ENCODE results near the gene HDGFL3.

HDGFL3 gene

GRCh38 chr15:83118291-83118827 lies 89.3 kb downstream of the HDGFL3 start:
- Histone ChIP-seq H3K4me3 (ENCODE audit: low read depth, low read length) (no peak overlapping the region), H3K9me3 (no peaks in the 10 kb centered on the region), H3K4me1 (no peaks in the 10 kb centered on the region; the same call in 1 of the 2 replicates), H3K27me3 (no peaks in the 10 kb centered on the region), H3K36me3 (no peaks in the 10 kb centered on the region)
- DNase-seq, result no peak
- no peak for TF ChIP-seq CTCF (IDR thresholded peaks at IDR 0.05; ENCODE audit: low read depth, low read length)

- Histone ChIP-seq H3K4me1 (no peaks in the 10 kb centered on the region; the same call in 1 of the 2 replicates), H3K36me3 (no peaks in the 10 kb centered on the region), H3K9me3 (no peaks in the 10 kb centered on the region), H3K4me3 (ENCODE audit: low read depth, low read length) (no peak overlapping the region), H3K27me3 (no peaks in the 10 kb centered on the region)
- no peak for DNase-seq
- TF ChIP-seq CTCF (IDR thresholded peaks at IDR 0.05; ENCODE audit: low read depth, low read length), result no peak
These were observed 91.6 kb downstream of the HDGFL3 start for GRCh38 chr15:83115831-83116565.

- Histone ChIP-seq H3K4me3 (ENCODE audit: low read depth, low read length) (no peak overlapping the region), H3K4me1 (no peaks in the 10 kb centered on the region; the same call in 1 of the 2 replicates), H3K36me3 (no peaks in the 10 kb centered on the region), H3K27me3 (no peaks in the 10 kb centered on the region), H3K9me3 (no peaks in the 10 kb centered on the region)
- DNase-seq, result no peak
- no peak for TF ChIP-seq CTCF (IDR thresholded peaks at IDR 0.05; ENCODE audit: low read depth, low read length)
These were observed 92.2 kb downstream of the HDGFL3 start for GRCh38 chr15:83115410-83115809.

GRCh38 chr15:83114856-83115255 lies 92.8 kb downstream of the HDGFL3 start:
- no peak for TF ChIP-seq CTCF (IDR thresholded peaks at IDR 0.05; ENCODE audit: low read depth, low read length)
- no peak for DNase-seq
- no peaks in the 10 kb centered on the region; the same call in 1 of the 2 replicates for H3K4me1 ChIP-seq
- H3K27me3 ChIP-seq, result no peaks in the 10 kb centered on the region
- no peaks in the 10 kb centered on the region for H3K36me3 ChIP-seq
- H3K9me3 ChIP-seq, result no peaks in the 10 kb centered on the region
- no peak overlapping the region for H3K4me3 ChIP-seq (ENCODE audit: low read depth, low read length)

GRCh38 chr15:83113881-83114674 lies 93.5 kb downstream of the HDGFL3 start:
- DNase-seq, result no peak
- H3K27me3 ChIP-seq, result no peaks in the 10 kb centered on the region
- TF ChIP-seq CTCF (IDR thresholded peaks at IDR 0.05; ENCODE audit: low read depth, low read length), result no peak
- no peaks in the 10 kb centered on the region; the same call in 1 of the 2 replicates for H3K4me1 ChIP-seq
- no peak overlapping the region for H3K4me3 ChIP-seq (ENCODE audit: low read depth, low read length)
- no peaks in the 10 kb centered on the region for H3K9me3 ChIP-seq
- H3K36me3 ChIP-seq, result no peaks in the 10 kb centered on the region

All from BE2C (cell line).